Tibial artery (tissue), 4 donors: ENCODE results near the gene HOXD9.

Source experiments
- DNase-seq, 2 donors: peaks; one replicate each; pipeline ENCODE4 v3.0.0-alpha.2; 2019
- H3K27ac ChIP-seq, 2 donors: fragments of 200-600 bp; sonication (generic) in 1 of 2; 1 replicate in 1 of 2; 2 replicates in 1 of 2; pipeline ENCODE4 v1.5.1; 2018 to 2019; ENCODE audit warnings: mild to moderate bottlenecking in 1 of 2
- H3K27me3 ChIP-seq, 2 donors: fragments of 200-600 bp; sonication (generic) in 1 of 2; one replicate each; pipeline versions ENCODE4 v1.5.1 to v1.6.0; 2016 to 2019
- H3K36me3 ChIP-seq, 3 donors: fragments of 200-600 bp; sonication (generic) in 2 of 3; one replicate each; pipeline ENCODE4 v1.5.1; 2016 to 2019; ENCODE audit warnings: mild to moderate bottlenecking in 2 of 3
- H3K4me1 ChIP-seq, 4 donors: fragments of 200-600 bp; sonication (generic) in 2 of 4; 1 replicate in 3 of 4; 2 replicates in 1 of 4; pipeline ENCODE4 v1.5.1; 2016 to 2019
- H3K4me3 ChIP-seq, 2 donors: fragments of 200-600 bp; sonication (generic) in 1 of 2; 1 replicate in 1 of 2; 2 replicates in 1 of 2; pipeline ENCODE4 v1.5.1; 2018 to 2019; ENCODE audit warnings: mild to moderate bottlenecking in 2 of 2
- H3K9me3 ChIP-seq, 3 donors: fragments of 200-600 bp; sonication (generic) in 1 of 3; one replicate each; pipeline ENCODE4 v1.5.1; 2016 to 2019
- intact Hi-C: fragments of 100-400 bp; cut with DNase I; formaldehyde crosslinking; loops from one replicate; pipeline ENCODE4 v1.15.0; 2023; ENCODE audit warnings: low total_unique reads
- TF ChIP-seq, protein P1 (sequence below), 2 experiments: fragments of 200-600 bp in 1 of 2; fragments of 450-650 bp in 1 of 2; IDR thresholded peaks; one replicate each; pipeline ENCODE4 v1.5.1; 2017 to 2019; ENCODE audit warnings: antibody characterized with exemption in 2 of 2, mild to moderate bottlenecking in 1 of 2, moderate library complexity in 1 of 2

The HOXD9 gene

DNA sequence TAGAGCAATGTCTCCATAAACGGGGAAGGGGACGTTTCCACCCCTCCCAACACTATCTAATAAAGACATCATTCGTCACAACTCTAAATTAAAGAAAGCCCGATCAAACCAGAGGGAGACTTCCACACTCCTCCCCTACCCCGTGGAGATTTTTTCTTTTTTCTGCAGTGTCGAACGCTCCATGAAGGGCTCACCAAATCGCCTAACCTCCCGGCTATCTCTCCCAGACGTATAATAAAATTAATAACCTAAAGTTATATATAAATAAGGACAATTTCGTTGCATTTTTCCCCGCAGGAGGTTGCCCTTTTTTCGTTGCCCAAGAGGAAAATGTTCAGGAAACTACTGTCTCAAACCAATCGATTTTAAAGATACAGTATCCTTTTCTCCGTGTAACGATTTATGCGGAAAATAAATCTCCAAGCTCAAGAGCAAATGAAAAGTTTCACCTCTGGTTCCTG, 41.1 kb upstream of the HOXD9 start:
- Histone ChIP-seq H3K27ac (no peak overlapping the region), H3K27me3 (peaks cover 31 to 99% of the 10 kb centered on the region in 2 donors), H3K36me3 (no peaks in the 10 kb centered on the region), H3K4me3 (no peak overlapping the region), H3K4me1 (peaks cover 0 to 56% (median 37%) of the 10 kb centered on the region in 4 donors), H3K9me3 (peaks cover 0 to 7% (median 0%) of the 10 kb centered on the region in 3 donors)
- DNase-seq: no peak
- intact Hi-C loops: no loop called here
- TF ChIP-seq, protein P1, sequence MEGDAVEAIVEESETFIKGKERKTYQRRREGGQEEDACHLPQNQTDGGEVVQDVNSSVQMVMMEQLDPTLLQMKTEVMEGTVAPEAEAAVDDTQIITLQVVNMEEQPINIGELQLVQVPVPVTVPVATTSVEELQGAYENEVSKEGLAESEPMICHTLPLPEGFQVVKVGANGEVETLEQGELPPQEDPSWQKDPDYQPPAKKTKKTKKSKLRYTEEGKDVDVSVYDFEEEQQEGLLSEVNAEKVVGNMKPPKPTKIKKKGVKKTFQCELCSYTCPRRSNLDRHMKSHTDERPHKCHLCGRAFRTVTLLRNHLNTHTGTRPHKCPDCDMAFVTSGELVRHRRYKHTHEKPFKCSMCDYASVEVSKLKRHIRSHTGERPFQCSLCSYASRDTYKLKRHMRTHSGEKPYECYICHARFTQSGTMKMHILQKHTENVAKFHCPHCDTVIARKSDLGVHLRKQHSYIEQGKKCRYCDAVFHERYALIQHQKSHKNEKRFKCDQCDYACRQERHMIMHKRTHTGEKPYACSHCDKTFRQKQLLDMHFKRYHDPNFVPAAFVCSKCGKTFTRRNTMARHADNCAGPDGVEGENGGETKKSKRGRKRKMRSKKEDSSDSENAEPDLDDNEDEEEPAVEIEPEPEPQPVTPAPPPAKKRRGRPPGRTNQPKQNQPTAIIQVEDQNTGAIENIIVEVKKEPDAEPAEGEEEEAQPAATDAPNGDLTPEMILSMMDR (IDR thresholded peaks at IDR 0.05): no peak

DNA sequence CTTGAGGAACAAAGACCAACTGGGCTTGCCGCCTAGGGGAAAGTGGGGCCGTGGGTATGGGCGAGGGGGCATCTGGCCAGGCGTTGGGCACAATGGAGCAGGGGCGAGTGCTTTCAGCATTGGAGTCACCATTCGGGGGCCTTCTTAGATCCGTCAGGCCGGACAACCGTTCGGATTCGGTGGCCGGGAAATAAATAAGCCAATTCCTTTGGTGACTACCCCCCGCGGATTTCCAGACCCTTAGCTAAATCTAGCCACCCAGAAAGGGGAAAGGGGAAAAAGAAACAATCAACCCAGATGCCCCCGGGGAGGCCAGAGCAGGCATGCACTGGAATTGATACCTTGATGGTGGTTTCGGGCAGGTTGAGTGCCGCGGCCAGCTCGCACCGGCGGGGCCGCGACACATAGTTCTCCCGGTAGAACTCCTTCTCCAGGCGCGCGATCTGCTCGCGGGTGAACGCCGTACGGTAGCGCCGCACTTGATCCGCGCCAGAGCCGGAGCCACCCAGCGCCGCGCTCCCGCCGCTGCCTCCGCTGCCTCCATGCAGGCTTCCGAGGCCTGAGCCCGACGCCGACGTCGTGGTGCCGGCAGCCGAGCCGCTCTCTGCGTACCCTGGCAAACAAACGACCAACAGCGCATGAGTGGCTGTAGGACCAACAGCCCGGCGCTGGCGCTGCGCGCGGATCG, 40.5 kb upstream of the HOXD9 start:
- Histone ChIP-seq H3K27ac (no peak overlapping the region), H3K9me3 (peaks cover 0 to 7% (median 0%) of the 10 kb centered on the region in 3 donors), H3K27me3 (peaks cover 31 to 99% of the 10 kb centered on the region in 2 donors), H3K4me1 (peaks cover 0 to 57% (median 38%) of the 10 kb centered on the region in 4 donors), H3K4me3 (no peak overlapping the region), H3K36me3 (no peaks in the 10 kb centered on the region)
- intact Hi-C loops: no loop called here
- TF ChIP-seq, protein P1 (IDR thresholded peaks at IDR 0.05): no peak
- DNase-seq: no peak

DNA sequence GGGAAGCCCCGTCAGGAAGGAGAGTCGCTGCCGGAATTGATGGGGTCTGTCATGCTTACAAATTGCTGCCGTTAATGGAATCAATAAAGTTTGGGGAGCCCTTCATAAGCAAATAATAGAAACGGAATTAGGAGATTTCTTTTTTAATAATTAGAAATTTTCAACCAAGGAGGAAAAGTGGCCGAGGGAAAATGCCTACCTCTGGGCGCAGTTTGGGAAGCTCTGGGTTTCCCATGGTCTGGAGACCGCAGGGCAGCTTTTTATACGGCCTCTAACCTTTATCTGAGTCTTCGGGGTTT, 40.0 kb upstream of the HOXD9 start:
- TF ChIP-seq, protein P1 (IDR thresholded peaks at IDR 0.05): no peak
- intact Hi-C loops: no loop called here
- no peak for DNase-seq
- Histone ChIP-seq H3K4me3 (no peak overlapping the region), H3K9me3 (peaks cover 0 to 7% (median 0%) of the 10 kb centered on the region in 3 donors), H3K27ac (no peak overlapping the region), H3K27me3 (peaks cover 31 to 99% of the 10 kb centered on the region in 2 donors), H3K4me1 (peaks cover 0 to 57% (median 38%) of the 10 kb centered on the region in 4 donors), H3K36me3 (no peaks in the 10 kb centered on the region)

DNA sequence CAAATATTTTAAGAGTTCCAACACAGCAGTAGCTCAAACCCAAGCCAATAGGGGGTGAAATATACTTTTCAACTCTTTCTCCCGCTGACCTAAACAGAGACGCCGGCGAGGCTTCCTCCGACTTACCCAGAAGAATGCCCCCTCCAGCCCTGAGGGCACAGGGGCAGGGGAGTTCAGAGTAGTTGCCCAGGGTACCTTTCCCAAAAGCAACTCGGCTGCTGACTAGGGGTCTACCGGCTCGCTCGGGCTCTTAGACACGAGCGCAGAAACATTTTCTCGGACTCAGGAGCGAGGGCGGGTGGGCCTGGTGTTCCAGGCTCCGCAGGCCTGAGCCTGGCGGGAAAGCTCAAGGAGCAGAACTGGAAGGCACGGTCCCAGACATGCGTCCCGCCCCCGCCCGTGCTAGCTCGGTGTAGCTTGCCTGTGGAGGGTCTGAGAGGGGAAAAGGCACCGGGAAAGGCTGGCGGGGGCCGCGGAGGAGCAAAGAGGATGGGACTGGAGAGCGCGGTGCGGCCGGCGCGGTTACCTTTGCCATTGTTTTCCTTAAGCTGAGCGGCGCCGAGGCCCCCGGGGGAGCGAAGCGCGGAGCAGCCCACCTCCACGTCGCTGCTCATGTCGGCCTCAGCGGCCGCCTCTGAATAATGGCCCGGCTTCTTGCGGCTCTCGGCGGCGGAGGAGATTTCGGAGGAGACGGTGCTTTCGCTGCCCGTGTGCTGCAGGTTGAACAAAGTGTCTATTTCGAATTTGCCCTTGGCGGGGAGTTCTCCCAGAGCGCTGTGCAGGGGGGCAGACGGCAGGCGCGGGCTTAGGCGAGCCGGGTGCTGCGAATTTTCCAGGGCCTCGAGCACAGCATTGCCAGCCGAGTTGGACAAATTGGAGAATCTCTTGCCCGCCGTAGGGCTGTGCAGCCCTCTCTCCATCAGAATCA, 39.4 kb upstream of the HOXD9 start:
- Histone ChIP-seq H3K27me3 (peaks cover 30 to 99% of the 10 kb centered on the region in 2 donors), H3K9me3 (peaks cover 0 to 7% (median 0%) of the 10 kb centered on the region in 3 donors), H3K27ac (no peak overlapping the region), H3K4me3 (no peak overlapping the region), H3K36me3 (no peaks in the 10 kb centered on the region), H3K4me1 (peaks cover 0 to 61% (median 41%) of the 10 kb centered on the region in 4 donors)
- DNase-seq: no peak
- TF ChIP-seq, protein P1 (IDR thresholded peaks at IDR 0.05): no peak
- intact Hi-C loops: no loop called here

DNA sequence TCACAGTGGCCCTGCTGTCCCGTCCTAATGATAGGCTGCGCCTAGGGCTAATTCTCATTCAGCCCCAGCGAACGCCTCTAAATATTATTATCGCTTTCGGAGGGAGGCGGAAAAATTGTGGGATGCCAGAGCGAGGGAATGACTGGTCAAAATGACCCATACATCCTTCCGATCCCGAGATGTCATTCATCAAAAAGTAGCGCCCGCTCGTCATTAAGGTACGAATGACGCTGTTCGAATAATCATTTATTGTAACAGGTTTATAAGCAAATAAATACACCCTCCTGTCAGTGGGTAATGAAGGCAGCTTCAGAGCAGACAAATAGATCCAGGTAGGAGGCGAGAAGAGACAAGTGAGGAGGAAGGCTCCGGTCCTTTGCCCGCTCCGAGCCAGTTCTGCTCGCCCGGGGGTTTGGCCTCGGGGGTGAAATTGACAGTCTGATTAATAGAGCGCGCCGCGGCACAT, 38.7 kb upstream of the HOXD9 start, which contains the start of gene EVX2:
Gene EVX2 (minus strand): TSS at position 167 of the 466 bp plus-strand sequence. CDS start 186 bp downstream, outside the sequence.
- H3K4me1 ChIP-seq: peaks cover 0 to 67% (median 46%) of the 10 kb centered on the region in 4 donors
- peaks cover 0 to 7% (median 0%) of the 10 kb centered on the region in 3 donors for H3K9me3 ChIP-seq
- intact Hi-C loops: no loop called here
- H3K36me3 ChIP-seq: no peaks in the 10 kb centered on the region
- TF ChIP-seq, protein P1 (IDR thresholded peaks at IDR 0.05): no peak
- DNase-seq: peak in 1 of 2 donors; percentile 52
- no peak within 1 kb of the TSS for H3K27ac ChIP-seq
- peaks cover 24 to 99% of the 10 kb centered on the region in 2 donors for H3K27me3 ChIP-seq
- no peak within 1 kb of the TSS for H3K4me3 ChIP-seq
